Ureter (tissue), 1 donor: Measurements from ENCODE around the gene MYLK4. TPM values are rescaled to one million over a fixed set of nuclear protein-coding genes. Genes with fewer than 3 reads are reported as not detected.

Experiments used
- DNase-seq: peaks from one replicate; pipeline ENCODE4 v3.0.0-alpha.2; 2020; ENCODE audit warnings: low spot score
- total RNA-seq: library from RNA; stranded (reverse); gene quantifications from one replicate; pipeline ENCODE4 v1.2.4, GENCODE V29; 2023
- donor health status: DM: yes; HTN: yes; CAD: no.

The MYLK4 gene
- total RNA-seq, 1 donor from 2014 or later: 1.3 TPM

GRCh38 chr6:2632976-2633584 lies 117.6 kb downstream of the MYLK4 start:
- DNase-seq: no peak

GRCh38 chr6:2632368-2632767 lies 118.4 kb downstream of the MYLK4 start:
- no peak for DNase-seq

DNA sequence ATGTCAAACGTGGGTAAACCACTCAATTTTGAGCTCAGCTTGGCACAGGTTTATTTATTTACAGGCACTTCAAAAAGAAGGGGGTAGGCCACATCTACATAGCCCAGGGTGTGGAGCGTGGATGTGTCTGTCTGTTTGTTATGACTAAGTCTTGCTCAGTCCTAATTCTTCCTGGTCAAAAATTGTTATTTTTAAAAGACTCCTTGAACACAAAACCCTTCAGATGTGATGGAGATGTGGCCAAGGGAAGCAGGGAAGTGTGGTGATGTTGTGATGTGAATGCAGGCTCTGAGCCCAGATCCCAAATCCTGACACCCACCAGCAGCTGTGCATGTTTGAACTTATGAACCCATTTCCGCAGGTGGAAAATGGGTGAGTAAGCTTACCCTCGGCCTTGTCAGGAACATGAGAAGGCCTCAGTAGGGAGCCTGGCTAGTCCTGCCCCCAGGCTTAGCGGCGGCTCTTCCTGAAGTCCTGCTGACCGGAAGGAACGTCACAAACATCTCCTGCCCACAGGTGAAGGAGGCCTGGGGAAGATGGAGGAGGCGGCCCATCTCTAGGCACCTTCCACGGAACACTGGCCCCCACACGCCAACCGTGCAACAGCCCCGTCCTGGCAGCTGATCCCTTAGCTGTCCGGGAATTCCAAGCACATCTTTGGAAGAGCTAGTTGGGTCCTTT lies 119.7 kb downstream of the MYLK4 start:
- no peak for DNase-seq

DNA sequence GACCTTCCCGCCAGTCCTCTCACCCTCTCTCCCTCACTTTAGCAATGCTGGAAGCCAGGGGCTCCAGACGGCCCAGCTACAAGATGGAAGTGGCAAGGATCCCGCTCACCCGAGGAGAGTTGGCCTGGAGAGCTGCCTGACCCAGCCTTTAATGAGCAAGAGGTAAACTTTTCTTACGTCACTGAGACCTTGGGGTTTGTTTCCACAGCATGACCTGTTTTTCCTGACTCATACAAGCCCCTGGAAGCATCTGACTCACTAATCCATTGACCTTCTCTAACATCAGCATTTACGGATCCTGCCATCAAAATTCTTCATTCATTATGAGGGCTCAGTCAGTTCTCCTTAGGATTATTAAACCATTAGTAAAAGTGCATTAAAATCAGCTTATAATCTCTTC lies 120.4 kb downstream of the MYLK4 start:
- no peak for DNase-seq

DNA sequence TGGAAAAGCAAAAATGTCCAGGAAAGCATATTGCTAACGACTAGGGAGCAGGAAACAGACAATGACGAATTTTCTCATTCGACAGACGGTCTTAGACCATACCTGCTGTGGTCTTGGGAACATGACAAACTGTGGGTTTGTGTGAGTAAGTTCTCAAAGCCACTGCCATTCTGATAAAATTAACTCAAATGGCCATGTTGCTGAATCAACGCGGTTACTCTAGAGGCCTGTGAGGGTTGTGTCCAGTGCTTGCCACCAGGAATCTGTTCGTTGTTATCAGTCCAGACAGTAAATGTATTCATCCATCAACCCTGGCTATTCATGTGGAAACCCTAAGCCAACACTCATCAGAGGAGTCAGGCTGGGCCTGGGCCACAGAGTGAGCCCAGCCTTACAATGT lies 124.3 kb downstream of the MYLK4 start:
- DNase-seq: no peak

DNA sequence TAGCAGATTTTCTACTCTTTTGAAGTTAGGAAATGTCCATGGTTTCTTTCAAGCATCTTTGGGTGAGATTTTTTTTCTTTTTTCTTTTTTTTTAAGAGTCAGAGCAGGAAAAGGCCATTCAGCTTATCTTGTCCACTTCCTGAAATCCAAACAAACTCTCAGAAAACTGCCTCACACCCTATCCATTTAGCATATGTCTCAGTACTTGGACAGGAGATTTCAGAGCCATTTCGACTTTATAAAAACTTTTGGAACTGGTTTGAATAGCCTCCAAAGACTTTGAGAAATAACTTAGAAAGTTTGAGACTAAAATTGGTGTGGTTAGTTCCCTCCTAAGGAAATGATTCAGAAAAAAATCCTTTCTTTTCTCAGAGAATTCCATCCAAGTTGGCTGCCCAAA lies 125.1 kb downstream of the MYLK4 start:
- DNase-seq: no peak

- no peak for DNase-seq
These were observed 126.5 kb downstream of the MYLK4 start for GRCh38 chr6:2624177-2624576.

- no peak for DNase-seq
These were observed 127.4 kb downstream of the MYLK4 start for GRCh38 chr6:2623295-2623694.

DNA sequence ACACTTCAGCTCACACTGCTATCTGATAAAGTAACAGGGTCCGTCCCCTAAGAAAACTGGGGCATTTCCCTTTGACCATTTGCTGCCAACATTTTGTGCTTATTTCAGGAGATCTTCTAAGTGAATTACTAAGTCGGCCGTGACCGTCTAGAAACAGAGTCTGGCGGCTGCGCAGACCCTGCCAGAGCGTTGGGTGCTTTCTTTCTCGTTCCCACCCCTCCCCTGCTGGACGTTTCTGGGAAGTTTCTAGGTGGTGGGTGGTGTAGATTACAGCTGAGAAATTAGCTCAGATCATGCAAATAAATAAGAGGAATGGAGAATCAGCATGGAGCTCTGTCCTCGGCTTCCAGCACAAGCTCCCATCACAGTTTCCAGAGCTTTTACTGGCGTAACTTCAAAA lies 128.1 kb downstream of the MYLK4 start:
- no peak for DNase-seq

DNA sequence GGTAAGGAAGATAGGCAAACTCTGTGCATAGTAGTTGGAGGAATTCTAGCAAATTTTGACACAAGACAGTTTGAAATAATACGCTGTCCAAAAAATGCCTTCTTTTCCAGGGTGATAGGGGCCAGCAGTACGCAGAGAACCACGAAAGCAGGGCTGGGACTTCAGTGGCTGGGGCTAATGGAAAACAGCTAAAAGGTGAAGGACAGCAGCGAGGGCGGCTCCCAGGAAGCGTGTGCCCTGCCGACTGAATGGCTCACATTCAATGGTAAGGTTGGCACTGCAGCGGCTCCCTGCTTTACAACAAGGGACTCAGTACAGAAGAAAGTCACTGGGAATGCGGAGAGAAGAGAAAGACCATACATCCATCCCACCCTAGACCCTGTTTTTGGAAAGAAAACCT lies 131.1 kb downstream of the MYLK4 start:
- no peak for DNase-seq

GRCh38 chr6:2617729-2618128 lies 133.0 kb downstream of the MYLK4 start:
- DNase-seq: no peak

- no peak for DNase-seq
These were observed 133.9 kb downstream of the MYLK4 start for GRCh38 chr6:2616811-2617210.

- no peak for DNase-seq
These were observed 135.5 kb downstream of the MYLK4 start for GRCh38 chr6:2615251-2615650.

- no peak for DNase-seq
These were observed 135.9 kb downstream of the MYLK4 start for GRCh38 chr6:2614846-2615245.

- no peak for DNase-seq
These were observed 136.6 kb downstream of the MYLK4 start for GRCh38 chr6:2614155-2614554.

Other genes starting within 250 kb of the MYLK4 start
- gene WRNIP1, start 14.5 kb upstream of the MYLK4 start, total RNA-seq: 33.5 TPM
- gene SERPINB1, start 90.9 kb upstream of the MYLK4 start, total RNA-seq: 43.8 TPM
- gene SERPINB9, start 152.4 kb upstream of the MYLK4 start, total RNA-seq: 6.7 TPM
- 121 TPM for gene SERPINB6, start 220.6 kb upstream of the MYLK4 start, total RNA-seq
- gene NQO2, start 249.0 kb upstream of the MYLK4 start, total RNA-seq: 27.0 TPM